HG03103 (cell line): Measurements from ENCODE around the gene TIMM50.
"Not testable (repeated sequence)": the region's sequence is repeated elsewhere in the genome, so short reads cannot be mapped to it uniquely, and the experiment has no call there.

ENCODE experiments used
- ATAC-seq: cut with Tn5 transposase; IDR thresholded peaks from one replicate; pipeline ENCODE4 v1.9.1; 2021; ENCODE audit warnings: low read depth; ENCODE audit not compliant: unreplicated experiment

The TIMM50 gene

DNA sequence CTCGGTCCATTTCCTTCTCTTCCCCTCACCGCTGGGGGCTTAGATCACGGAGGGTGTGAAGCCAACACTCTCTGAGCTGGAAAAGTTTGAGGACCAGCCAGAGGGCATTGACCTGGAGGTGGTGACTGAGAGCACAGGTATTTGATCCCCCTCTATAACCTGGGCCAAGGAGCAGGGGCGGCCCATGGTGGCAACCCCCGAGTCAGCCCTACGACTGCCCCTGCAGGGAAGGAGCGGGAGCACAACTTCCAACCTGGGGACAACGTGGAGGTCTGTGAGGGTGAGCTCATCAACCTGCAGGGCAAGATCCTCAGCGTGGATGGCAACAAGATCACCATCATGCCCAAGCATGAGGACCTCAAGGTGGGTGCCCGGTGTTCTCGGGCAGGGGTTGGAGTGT lies 11.6 kb upstream of the TIMM50 start:
- ATAC-seq = no peak

GRCh38 chr19:39469567-39469966 lies 11.1 kb upstream of the TIMM50 start:
- no peak for ATAC-seq

DNA sequence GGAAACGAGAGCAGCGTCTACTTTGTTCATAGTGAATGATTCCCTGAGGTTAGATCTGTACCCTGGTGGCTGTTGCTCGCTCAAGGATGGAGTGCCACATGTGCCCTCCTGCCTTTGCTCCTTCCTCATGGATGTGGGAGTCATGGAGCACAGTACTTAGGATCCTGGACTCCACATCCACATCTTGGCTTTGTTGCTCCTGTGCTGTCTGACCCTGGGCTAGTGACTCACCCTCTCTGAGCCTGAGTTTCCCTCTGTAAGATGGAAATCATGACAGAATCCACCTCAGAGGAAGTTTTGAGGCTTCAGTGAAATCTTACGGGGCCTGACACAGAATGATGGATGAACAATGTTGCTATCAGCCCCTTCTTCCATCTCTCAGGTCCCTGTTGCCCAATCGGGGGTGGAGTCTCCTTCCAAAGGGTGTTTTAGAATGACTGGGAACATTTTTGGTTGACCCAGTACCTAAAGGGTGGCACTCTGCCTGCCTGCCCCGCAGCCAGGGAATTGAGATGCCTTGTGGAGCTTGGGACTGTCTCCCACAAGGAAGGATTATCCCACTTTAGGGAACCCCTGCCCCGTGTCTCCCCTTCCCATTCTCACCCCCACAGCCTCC lies 9.8 kb upstream of the TIMM50 start:
- ATAC-seq = no peak

DNA sequence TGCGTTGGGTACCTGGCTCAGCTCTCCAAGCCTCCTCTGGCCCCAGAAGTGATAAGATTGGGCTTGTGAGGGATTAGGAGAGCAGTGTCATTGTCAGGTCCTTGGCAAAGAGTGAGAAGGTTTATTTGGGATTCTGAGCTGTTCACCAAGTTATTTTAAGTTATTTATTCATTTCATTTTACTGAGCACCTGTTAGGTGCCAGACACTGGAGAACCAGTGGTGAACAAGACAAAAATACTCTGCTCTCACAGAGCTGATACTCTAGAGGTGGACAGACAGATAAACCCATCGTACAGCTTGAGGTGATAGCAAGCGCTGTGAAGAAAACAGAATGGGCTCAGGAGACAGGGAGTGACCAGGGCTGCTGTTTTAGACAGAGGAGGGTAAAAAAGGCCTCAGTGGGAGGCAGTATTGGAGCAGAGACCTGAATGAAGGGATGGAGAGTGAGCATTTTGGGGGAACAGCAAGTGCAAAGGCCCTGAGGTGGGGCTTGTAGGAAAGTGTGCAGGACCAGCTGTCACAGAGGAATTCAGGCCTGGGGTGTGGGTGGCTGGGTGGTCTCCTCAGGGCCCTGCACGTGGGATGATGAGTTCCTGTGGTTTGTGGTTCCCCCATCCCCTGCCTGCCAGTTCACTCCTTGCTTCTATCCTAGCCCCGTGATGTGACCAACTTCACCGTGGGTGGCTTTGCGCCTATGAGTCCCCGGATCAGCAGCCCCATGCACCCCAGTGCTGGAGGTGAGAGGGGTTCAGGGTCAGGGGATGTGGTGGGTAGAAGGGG lies 8.7 kb upstream of the TIMM50 start:
- ATAC-seq = no peak

- no peak for ATAC-seq
Measured at GRCh38 chr19:39472746-39473442, 7.7 kb upstream of the TIMM50 start.

GRCh38 chr19:39473443-39473960 lies 7.1 kb upstream of the TIMM50 start:
- ATAC-seq = no peak

- ATAC-seq = no peak
Measured at GRCh38 chr19:39474139-39474620, 6.5 kb upstream of the TIMM50 start.

- no peak for ATAC-seq
Measured at GRCh38 chr19:39475748-39476147, 4.9 kb upstream of the TIMM50 start.

- not testable (repeated sequence) for ATAC-seq
Measured at GRCh38 chr19:39479319-39479801, 1.3 kb upstream of the TIMM50 start.

DNA sequence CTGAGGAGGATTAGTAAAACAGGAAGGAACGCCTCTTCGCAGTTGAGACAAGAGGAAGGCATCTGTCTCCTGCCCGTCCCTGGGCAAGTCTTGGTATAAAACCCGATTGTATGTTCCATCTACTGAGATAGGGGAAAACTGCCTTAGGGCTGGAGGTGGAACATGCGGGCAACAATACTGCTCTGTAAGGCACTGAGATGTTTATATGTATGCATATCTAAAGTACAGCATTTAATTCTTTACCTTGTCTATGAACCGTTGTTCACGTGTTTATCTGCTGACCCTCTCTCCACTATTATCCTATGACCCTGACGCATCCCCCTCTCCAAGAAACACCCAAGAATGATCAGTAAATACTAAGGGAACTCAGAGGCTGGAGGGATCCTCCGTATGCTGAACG lies 722 bp upstream of the TIMM50 start:
- no peak for ATAC-seq

DNA sequence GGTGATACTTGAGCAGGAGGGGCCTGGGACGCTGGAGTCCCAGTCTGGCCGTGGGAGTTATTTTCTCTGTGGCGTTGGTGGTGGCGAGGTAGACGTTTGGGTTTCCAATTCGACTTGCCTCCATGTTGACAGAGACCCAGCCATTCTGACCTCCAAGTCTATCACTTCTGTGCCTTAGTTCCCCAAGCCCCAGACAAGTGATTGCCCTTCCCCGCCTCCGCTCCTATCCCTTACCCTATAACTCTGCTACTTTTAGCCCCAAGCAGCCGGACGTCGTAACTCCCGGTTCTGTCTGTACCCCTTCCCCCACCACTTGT lies 549 bp downstream of the TIMM50 start:
- ATAC-seq = no peak

DNA sequence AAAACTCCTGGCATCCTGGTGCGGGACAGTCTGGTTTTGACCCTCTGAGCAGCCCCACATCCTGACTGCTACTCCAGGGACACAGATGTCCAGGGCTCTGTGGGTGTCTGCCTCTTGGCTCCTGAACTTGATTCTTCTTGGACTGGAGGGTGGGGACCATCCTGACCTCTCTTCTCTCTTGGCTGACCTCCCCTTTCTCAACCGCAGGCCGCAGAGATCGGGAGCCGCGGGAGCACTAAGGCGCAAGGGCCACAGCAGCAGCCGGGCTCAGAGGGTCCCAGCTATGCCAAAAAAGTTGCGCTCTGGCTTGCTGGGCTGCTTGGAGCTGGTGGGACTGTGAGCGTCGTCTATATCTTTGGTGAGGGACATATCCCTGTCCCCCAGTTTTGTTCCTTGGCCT lies 1.0 kb downstream of the TIMM50 start:
- ATAC-seq = no peak

DNA sequence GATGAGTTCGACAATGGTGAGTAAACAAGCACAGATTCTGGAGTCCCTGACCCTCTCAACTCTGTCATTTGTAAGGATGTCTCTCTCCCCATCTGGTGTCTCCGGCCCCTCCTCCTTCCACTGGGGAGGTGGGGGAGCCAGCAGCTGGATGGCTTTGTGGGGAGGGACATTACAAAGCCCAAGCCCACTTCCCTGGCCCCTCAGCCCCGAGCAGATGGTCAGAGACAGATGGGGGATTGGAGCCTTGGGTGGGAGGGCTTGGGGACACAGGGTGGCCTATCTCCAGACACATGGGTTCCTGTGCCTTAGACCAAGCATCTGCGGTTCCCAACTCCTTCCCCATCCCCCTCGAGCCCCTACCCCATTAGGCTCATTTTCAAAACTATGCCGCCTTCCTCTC lies 2.5 kb downstream of the TIMM50 start:
- no peak for ATAC-seq

DNA sequence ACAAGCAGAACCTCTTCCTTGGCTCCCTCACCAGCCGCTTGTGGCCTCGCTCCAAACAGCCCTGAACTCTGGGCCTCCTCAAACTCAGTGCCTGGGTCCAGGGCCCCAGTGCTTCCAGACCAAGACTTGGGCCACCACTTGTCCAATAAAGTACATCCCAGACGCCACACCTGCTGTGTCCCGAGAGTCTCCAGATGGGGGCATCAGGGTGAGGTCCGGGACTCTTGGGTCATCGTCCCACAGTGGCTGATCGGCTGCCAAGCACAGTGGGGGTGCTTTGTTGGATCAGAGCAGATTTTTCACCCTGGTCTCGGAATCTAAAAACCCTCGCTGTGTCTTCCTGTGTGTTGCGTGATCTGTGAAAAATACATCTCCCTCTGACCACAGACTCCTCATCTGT lies 9.1 kb downstream of the TIMM50 start:
- ATAC-seq = no peak

DNA sequence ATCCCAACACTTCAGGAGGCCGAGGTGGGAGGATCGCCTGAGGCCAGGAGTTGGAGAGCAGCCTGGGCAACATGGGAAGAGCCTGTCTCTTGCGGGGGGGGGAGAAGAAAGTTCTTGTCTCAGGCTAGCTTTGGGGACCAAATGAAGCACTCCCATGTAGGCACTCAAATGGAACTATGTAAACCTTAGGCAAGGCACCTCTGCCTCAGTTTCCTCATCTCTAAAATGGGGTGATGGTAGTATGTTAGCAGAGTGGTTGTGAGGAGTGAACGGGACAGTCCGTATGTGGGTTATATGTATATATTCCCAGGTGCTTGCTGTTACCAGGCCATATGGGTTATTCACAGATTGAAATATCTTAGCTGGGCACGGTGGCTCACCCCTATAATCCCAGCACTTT lies 11.6 kb downstream of the TIMM50 start:
- no peak for ATAC-seq

DNA sequence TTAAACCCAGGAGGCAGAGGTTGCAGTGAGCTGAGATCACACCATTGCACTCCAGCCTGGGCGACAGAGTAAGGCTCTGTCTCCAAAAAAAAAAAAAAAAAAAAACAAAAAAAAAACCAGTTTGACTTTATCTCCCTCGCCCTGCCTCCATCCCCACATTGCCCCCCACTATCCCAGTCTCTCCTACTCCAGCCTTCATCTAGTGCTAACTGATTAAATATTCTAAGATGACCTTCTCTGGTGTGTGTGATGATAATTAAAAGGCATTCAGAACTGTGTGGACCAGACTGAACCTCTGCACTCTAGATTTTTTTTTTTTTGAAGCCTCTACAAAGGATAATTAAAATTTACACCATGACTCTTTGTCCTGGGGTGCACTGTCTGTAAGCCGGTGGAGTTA lies 12.2 kb downstream of the TIMM50 start:
- ATAC-seq = no peak

DNA sequence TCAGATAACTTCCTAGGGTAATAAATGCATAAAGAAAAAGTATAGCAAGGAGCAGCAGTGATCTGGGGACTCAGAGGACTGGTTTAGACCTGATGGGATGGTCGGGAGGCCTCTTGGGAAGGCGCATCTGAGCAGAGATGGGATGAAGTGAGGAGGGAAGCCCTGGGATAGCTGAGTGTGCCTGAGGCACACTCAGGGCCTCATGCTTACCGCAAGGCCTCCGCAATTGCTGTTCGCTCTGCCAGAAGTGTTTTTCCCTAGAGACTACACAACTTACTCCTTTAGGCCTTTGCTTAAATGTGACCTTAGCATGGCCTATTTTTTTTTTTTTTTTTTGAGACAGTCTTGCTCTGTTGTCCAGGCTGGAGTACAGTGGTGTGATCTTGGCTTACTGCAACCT lies 14.0 kb downstream of the TIMM50 start:
- ATAC-seq = no peak

GRCh38 chr19:39496063-39496462 lies 15.4 kb downstream of the TIMM50 start:
- no peak for ATAC-seq

DNA sequence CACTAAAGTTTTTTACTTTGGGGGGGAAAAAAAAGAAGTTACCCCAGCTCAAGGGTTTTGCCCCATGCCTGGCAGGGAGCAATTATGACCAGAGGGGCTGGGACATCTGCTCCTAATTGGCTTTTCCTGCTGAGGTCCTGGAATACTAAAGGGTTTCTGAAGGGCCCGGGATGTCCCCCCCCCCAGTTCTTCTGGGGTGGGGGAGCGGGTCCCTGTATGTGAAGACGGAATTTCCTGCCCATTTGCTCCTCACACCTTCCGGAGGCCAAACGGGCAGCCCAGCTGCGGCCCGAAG lies 17.0 kb downstream of the TIMM50 start:
- ATAC-seq = no peak

DNA sequence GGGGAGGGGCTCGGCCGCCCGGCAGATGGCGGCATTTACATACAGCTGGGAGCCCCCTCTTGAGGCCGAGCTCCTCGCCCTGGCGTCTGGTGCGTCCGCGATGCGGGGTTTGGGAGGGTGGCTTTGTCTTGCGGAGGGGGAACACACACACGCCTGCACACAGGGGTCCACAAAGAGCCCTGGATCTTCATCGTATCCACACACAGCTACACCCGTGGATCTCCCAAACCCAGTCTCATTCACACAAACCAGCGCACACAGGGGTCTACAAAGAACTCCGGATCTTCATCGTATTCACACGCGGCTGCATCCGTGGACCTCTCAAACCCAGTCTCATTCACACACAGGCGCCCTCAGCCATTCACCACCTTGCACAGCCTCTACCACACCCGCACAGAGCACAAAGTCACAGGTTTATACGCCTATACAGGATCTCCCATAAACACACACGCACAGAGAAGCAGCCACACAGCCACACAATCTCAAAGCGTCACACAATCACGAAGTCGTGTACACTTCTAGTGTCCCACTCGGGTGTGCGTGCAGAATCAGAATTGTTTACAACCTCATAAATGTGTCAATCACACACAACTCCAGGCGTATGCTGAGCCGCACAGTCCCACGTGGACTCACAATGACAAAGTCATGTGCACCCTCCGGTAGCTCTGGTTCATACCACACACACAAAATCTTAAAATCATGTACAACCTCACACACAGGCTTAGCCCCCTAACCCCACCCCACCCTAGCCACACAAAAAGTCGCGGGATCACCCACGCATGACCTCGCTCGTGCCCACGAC lies 17.6 kb downstream of the TIMM50 start:
- no peak for ATAC-seq
